Hair follicular keratinocyte (primary cell): Measurements from ENCODE around the gene ABCC2. TPM values are rescaled to one million over a fixed set of nuclear protein-coding genes. Genes with fewer than 3 reads are reported as not detected.

ENCODE experiments used
- total RNA-seq: library from RNA; depleted of rRNA; stranded (reverse); fragments of >200 nt; gene quantifications from 2 replicates; pipeline ENCODE4 v1.2.3, GENCODE V29; 2015

The ABCC2 gene
- total RNA-seq = 0.15 and 0.39 TPM in 2 replicates

GRCh38 chr10:99782447-99783286 lies at the start of gene ABCC2:
TSS of gene ABCC2 (plus strand) at chr10:99782640. CDS start at chr10:99782845, 205 bp downstream.

Other genes starting within 250 kb of the ABCC2 start
- gene NKX2-3, start 249.7 kb upstream of the ABCC2 start, total RNA-seq = not detected in 2 replicates
- 6.5 and 9.9 TPM in 2 replicates for gene SLC25A28, start 162.2 kb upstream of the ABCC2 start, total RNA-seq
- 11.5 and 13.4 TPM in 2 replicates for gene ENTPD7, start 123.1 kb upstream of the ABCC2 start, total RNA-seq
- 23.6 and 24.7 TPM in 2 replicates for gene COX15, start 50.5 kb upstream of the ABCC2 start, total RNA-seq
- 17.6 and 26.2 TPM in 2 replicates for gene CUTC, start 50.4 kb upstream of the ABCC2 start, total RNA-seq
- 5.3 and 6.9 TPM in 2 replicates for gene DNMBP, start 227.3 kb downstream of the ABCC2 start, total RNA-seq